Measurements from ENCODE around the gene XPO1.
"Not testable (repeated sequence)": the region's sequence is repeated elsewhere in the genome, so short reads cannot be mapped to it uniquely, and the experiment has no call there.

Gene XPO1

GRCh38 chr2:61471905-61472805 lies 66.0 kb downstream of the XPO1 start:
- peak overlapping the region; percentile 94 for H3K4me3 ChIP-seq (ENCODE audit: low read depth, low read length)
- DNase-seq (ENCODE audit: low read depth), result no peak

- peak; percentile 91 for DNase-seq (ENCODE audit: low read depth)
- H3K4me3 ChIP-seq (ENCODE audit: low read depth, low read length), result peak within 1 kb of the TSS; percentile 94
These were observed 66.9 kb downstream of the XPO1 start, which contains the start of gene USP34 for GRCh38 chr2:61470965-61471904. Gene USP34 (minus strand): TSS chr2:61471087. CDS start chr2:61470692, 395 bp downstream.

GRCh38 chr2:61470122-61470951 lies 67.8 kb downstream of the XPO1 start:
- no peak for DNase-seq (ENCODE audit: low read depth)
- peak overlapping the region; percentile 82 for H3K4me3 ChIP-seq (ENCODE audit: low read depth, low read length)

GRCh38 chr2:61469424-61470121 lies 68.6 kb downstream of the XPO1 start:
- peak overlapping the region; percentile 82 for H3K4me3 ChIP-seq (ENCODE audit: low read depth, low read length)
- no peak for DNase-seq (ENCODE audit: low read depth)

- H3K4me3 ChIP-seq (ENCODE audit: low read depth, low read length); DNase-seq (ENCODE audit: low read depth): not testable (repeated sequence)
These were observed 69.9 kb downstream of the XPO1 start for GRCh38 chr2:61468231-61468630.

- H3K4me3 ChIP-seq (ENCODE audit: low read depth, low read length), result no peak overlapping the region
- no peak for DNase-seq (ENCODE audit: low read depth)
These were observed 73.1 kb downstream of the XPO1 start for GRCh38 chr2:61465045-61465444.

- no peak overlapping the region for H3K4me3 ChIP-seq (ENCODE audit: low read depth, low read length)
- DNase-seq (ENCODE audit: low read depth), result no peak
These were observed 74.2 kb downstream of the XPO1 start for GRCh38 chr2:61463769-61464475.

- no peak for DNase-seq (ENCODE audit: low read depth)
- no peak overlapping the region for H3K4me3 ChIP-seq (ENCODE audit: low read depth, low read length)
These were observed 76.8 kb downstream of the XPO1 start for GRCh38 chr2:61461404-61461803.

- H3K4me3 ChIP-seq (ENCODE audit: low read depth, low read length), result no peak overlapping the region
- peak; percentile 49 for DNase-seq (ENCODE audit: low read depth)
These were observed 78.0 kb downstream of the XPO1 start for GRCh38 chr2:61460163-61460562.

GRCh38 chr2:61456746-61457420 lies 81.3 kb downstream of the XPO1 start:
- no peak overlapping the region for H3K4me3 ChIP-seq (ENCODE audit: low read depth, low read length)
- DNase-seq (ENCODE audit: low read depth), result no peak

- no peak overlapping the region for H3K4me3 ChIP-seq (ENCODE audit: low read depth, low read length)
- no peak for DNase-seq (ENCODE audit: low read depth)
These were observed 81.9 kb downstream of the XPO1 start for GRCh38 chr2:61456070-61456745.

GRCh38 chr2:61454972-61455371 lies 83.2 kb downstream of the XPO1 start:
- H3K4me3 ChIP-seq (ENCODE audit: low read depth, low read length); DNase-seq (ENCODE audit: low read depth): not testable (repeated sequence)

GRCh38 chr2:61454383-61454782 lies 83.8 kb downstream of the XPO1 start:
- DNase-seq (ENCODE audit: low read depth), result no peak
- no peak overlapping the region for H3K4me3 ChIP-seq (ENCODE audit: low read depth, low read length)

- no peak overlapping the region for H3K4me3 ChIP-seq (ENCODE audit: low read depth, low read length)
- no peak for DNase-seq (ENCODE audit: low read depth)
These were observed 85.8 kb downstream of the XPO1 start for GRCh38 chr2:61452392-61452791.

GRCh38 chr2:61451178-61451577 lies 87.0 kb downstream of the XPO1 start:
- no peak for DNase-seq (ENCODE audit: low read depth)
- H3K4me3 ChIP-seq (ENCODE audit: low read depth, low read length), result no peak overlapping the region

GRCh38 chr2:61450144-61450543 lies 88.0 kb downstream of the XPO1 start:
- no peak overlapping the region for H3K4me3 ChIP-seq (ENCODE audit: low read depth, low read length)
- DNase-seq (ENCODE audit: low read depth), result no peak

- DNase-seq (ENCODE audit: low read depth), result no peak
These were observed 89.9 kb downstream of the XPO1 start for GRCh38 chr2:61448229-61448628.

More at GRCh38 chr2:61448229-61448628, 89.9 kb downstream of the XPO1 start:
- no peak overlapping the region for H3K4me3 ChIP-seq (ENCODE audit: low read depth, low read length)

Measured in skeletal muscle cell (primary cell).